ENCODE measurements around the gene FGF10. TPM values are rescaled to one million over a fixed set of nuclear protein-coding genes. Genes with fewer than 3 reads are reported as not detected.
A peak's percentile ranks its signal among the peaks of the same experiment; 100 is the strongest.

Gene FGF10
- total and polyA plus RNA-seq, 2 of the 4 experiments (the other 2 are of a cell fraction) = not detected

DNA sequence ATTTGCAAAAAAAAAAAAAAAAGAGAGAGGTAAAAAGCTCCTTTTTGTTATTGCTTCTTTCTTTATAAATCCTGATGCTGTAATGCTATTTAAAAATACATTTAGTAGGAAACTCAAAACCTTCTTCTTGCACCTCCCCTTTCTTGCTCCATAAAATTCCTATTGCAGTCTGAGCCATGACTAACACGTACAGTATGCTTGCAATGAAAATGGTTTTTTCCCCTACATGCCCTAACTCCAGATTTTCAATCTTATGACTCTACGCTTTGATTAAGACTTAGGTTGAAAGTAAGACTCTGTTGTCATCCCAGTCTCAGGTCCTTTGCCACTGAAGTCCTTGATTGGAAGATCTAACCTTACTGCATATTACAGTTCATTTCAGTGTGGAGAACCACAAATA is 23.9 kb downstream of the FGF10 start:
- Histone ChIP-seq H3K23ac (ENCODE audit: low read depth, low read length) (no peak overlapping the region), H4K8ac (ENCODE audit: low read depth in 2 of 2, low read length in 2 of 2) (no peak overlapping the region), H3K79me1 (ENCODE audit: low read depth in 1 of 2, low read length in 2 of 2) (no peaks in the 10 kb centered on the region), H3K4me1 (ENCODE audit: control insufficient read depth, insufficient read depth, low read length) (no peaks in the 10 kb centered on the region), H3K4me3 (ENCODE audit: insufficient read depth, low read depth, low read length) (no peak overlapping the region), H2AFZ (replicated peaks; ENCODE audit: low read length, poor library complexity) (no peak overlapping the region), H3K27ac (ENCODE audit: insufficient read depth, low read length) (no peak overlapping the region; the same call in 1 of the 2 replicates), H2AK9ac (replicated peaks; ENCODE audit: low read depth, low read length, poor library complexity) (no peak overlapping the region), H3K36me3 (ENCODE audit: control insufficient read depth, insufficient read depth, low read length) (no peaks in the 10 kb centered on the region), H3K27me3 (ENCODE audit: control insufficient read depth, insufficient read depth, low read length) (no peaks in the 10 kb centered on the region), H2BK15ac (ENCODE audit: low read depth, low read length) (no peak overlapping the region), H3K4me2 (ENCODE audit: low read depth, low read length) (peak overlapping the region; percentile 36; the same call in 1 of the 2 replicates), H4K5ac (ENCODE audit: low read depth, low read length) (no peak overlapping the region; the same call in 1 of the 2 replicates), H3K14ac (replicated peaks; ENCODE audit: low read depth, low read length) (no peak overlapping the region), H3K56ac (ENCODE audit: extremely low read depth, insufficient read depth, low read length) (no peak overlapping the region), H3K9me1 (ENCODE audit: insufficient read depth, low read length) (no peaks in the 10 kb centered on the region), H2BK5ac (ENCODE audit: low read depth, low read length, poor library complexity, severe bottlenecking) (no peak overlapping the region), H2BK20ac (ENCODE audit: low read depth, low read length) (no peak overlapping the region), H2BK120ac (ENCODE audit: low read depth, low read length) (no peak overlapping the region), H4K20me1 (ENCODE audit: insufficient read depth, low read length) (no peaks in the 10 kb centered on the region), H3K4ac (ENCODE audit: low read depth, low read length) (no peak overlapping the region), H3K9me3 (ENCODE audit: control insufficient read depth, insufficient read depth, low read length) (no peaks in the 10 kb centered on the region), H3K18ac (ENCODE audit: low read depth, low read length) (peak overlapping the region; percentile 65; the same call in 1 of the 2 replicates), H4K91ac (ENCODE audit: insufficient read depth, low read depth, low read length) (no peak overlapping the region), H3K9ac (ENCODE audit: low read depth, low read length) (no peak overlapping the region), H2AK5ac (ENCODE audit: low read depth, low read length) (no peak overlapping the region)
- BruUV-seq (replicated peaks) = no TSS peak
- TF ChIP-seq CEBPB (IDR thresholded peaks at IDR 0.05; ENCODE audit: low read depth, low read length) (peak; percentile 21; the same call in 1 of the 2 replicates), CHD1 (IDR thresholded peaks at IDR 0.05; ENCODE audit: low read depth, low read length) (no peak)
- DNase-seq (peak; percentile 46), ATAC-seq (ENCODE audit: low read depth) (peak; percentile 75)
- WGBS, 2 experiments (ENCODE audit: extremely low coverage in 2 of 2, insufficient read length in 1 of 2) = no CpG with 5 or more reads among the region's 2 CpGs
- dilution Hi-C loops (cut with HindIII; ENCODE audit: low sequenced_read_pairs, unreplicated experiment) = no loop called here
- intact Hi-C loops (cut with micrococcal nuclease) = no loop called here
- in situ Hi-C loops (cut with MboI; ENCODE audit: low sequenced_read_pairs) = no loop called here
- ChIA-PET POLR2A (ENCODE audit: unreplicated experiment) (interaction anchor here (0.6 kb wide), 1 partner anchor 34 kb away, joined by 8 read pairs; no protein-coding TSS in a partner anchor), CTCF (interaction anchor here (0.9 kb wide), 1 partner anchor 9 kb away, joined by 3 read pairs; no protein-coding TSS in a partner anchor)
